ENCODE measurements around the gene MT1M.
"Not testable (repeated sequence)": the region's sequence is repeated elsewhere in the genome, so short reads cannot be mapped to it uniquely, and the experiment has no call there.

The MT1M gene

GRCh38 chr16:56653218-56653617 lies 20.8 kb downstream of the MT1M start:
- no peak for DNase-seq

GRCh38 chr16:56657555-56658326 lies 25.3 kb downstream of the MT1M start, which contains the start of gene MT1F:
MT1F (plus strand) TSS chr16:56657959; CDS start chr16:56658059, 100 bp downstream.
- DNase-seq = no peak

GRCh38 chr16:56658327-56658875 lies 25.9 kb downstream of the MT1M start:
- DNase-seq = no peak

GRCh38 chr16:56662357-56663354 lies 30.2 kb downstream of the MT1M start:
- DNase-seq = no peak

- no peak for DNase-seq
Observed at GRCh38 chr16:56664506-56664905, 32.0 kb downstream of the MT1M start.

GRCh38 chr16:56665286-56666261 lies 33.1 kb downstream of the MT1M start:
- DNase-seq = not testable (repeated sequence)

GRCh38 chr16:56667581-56668571 lies 35.4 kb downstream of the MT1M start, which contains the start of gene MT1G:
MT1G (minus strand) TSS chr16:56668065; CDS start chr16:56667993, 72 bp downstream.
- no peak for DNase-seq

GRCh38 chr16:56669005-56669839 lies 36.8 kb downstream of the MT1M start, which contains the start of gene MT1H:
MT1H (plus strand) TSS chr16:56669814; CDS start chr16:56669885, 71 bp downstream.
- DNase-seq = no peak

- no peak for DNase-seq
Observed at GRCh38 chr16:56669840-56670619, 37.6 kb downstream of the MT1M start.

GRCh38 chr16:56670620-56670934 lies 38.1 kb downstream of the MT1M start:
- no peak for DNase-seq

GRCh38 chr16:56671691-56672090 lies 39.2 kb downstream of the MT1M start:
- DNase-seq = not testable (repeated sequence)

GRCh38 chr16:56672171-56672570 lies 39.7 kb downstream of the MT1M start:
- not testable (repeated sequence) for DNase-seq

GRCh38 chr16:56672761-56673536 lies 40.5 kb downstream of the MT1M start:
- no peak for DNase-seq

GRCh38 chr16:56673921-56674320 lies 41.5 kb downstream of the MT1M start:
- peak; percentile 59 for DNase-seq

- not testable (repeated sequence) for DNase-seq
Observed at GRCh38 chr16:56674570-56674969, 42.1 kb downstream of the MT1M start.

- DNase-seq = no peak
Observed at GRCh38 chr16:56675685-56676210, 43.3 kb downstream of the MT1M start.

- DNase-seq = no peak
Observed at GRCh38 chr16:56677474-56677873, 45.0 kb downstream of the MT1M start.
